Mucosa of descending colon (tissue), 3 donors: Measurements from ENCODE around the gene ICE1. TPM values are rescaled to one million over a fixed set of nuclear protein-coding genes. Genes with fewer than 3 reads are reported as not detected.

Experiments used
- ATAC-seq: fragments of 200-7000 bp; cut with Tn5 transposase; one replicate; pipeline ENCODE4 v1.9.1; 2020; ENCODE audit warnings: mild to moderate bottlenecking, moderate library complexity
- DNase-seq, 3 donors: peaks; one replicate each; pipeline ENCODE4 v3.0.0-alpha.2; 2020
- H3K36me3 ChIP-seq: fragments of 200-600 bp; one replicate; pipeline ENCODE4 v1.8.0; 2021; ENCODE audit warnings: low read depth, mild to moderate bottlenecking
- H3K4me1 ChIP-seq: fragments of 200-600 bp; one replicate; pipeline ENCODE4 v1.8.0; 2021; ENCODE audit warnings: low read depth, mild to moderate bottlenecking
- H3K4me3 ChIP-seq: fragments of 200-600 bp; one replicate; pipeline ENCODE4 v1.8.0; 2021; ENCODE audit warnings: mild to moderate bottlenecking
- H3K9me3 ChIP-seq: fragments of 200-600 bp; one replicate; pipeline ENCODE4 v1.8.0; 2021; ENCODE audit warnings: mild to moderate bottlenecking
- intact Hi-C, 2 donors: fragments of 100-400 bp; cut with DNase I in 1 of 2; cut with micrococcal nuclease in 1 of 2; formaldehyde crosslinking; loops; one replicate each; pipeline versions ENCODE4 v1.11.0 to v1.11.1; 2022; cut with DNase I, micrococcal nuclease
- total RNA-seq, 3 donors: library from RNA; stranded (reverse); fragmentation: NEBNext Ultra II Directional in 2 of 3; extraction: Animal tissue kit (Norgen Biotek cat#: 25700) in 2 of 3; gene quantifications; one replicate each; pipeline versions ENCODE4 v1.2.1 to v1.2.4, GENCODE V29; 2021 to 2023
- TF ChIP-seq, protein P1 (sequence below): fragments of 200-600 bp; IDR thresholded peaks from one replicate; pipeline ENCODE4 v1.8.0; 2022; ENCODE audit warnings: antibody characterized with exemption, mild to moderate bottlenecking
- donor health status: DM: no; HTN: no; CAD: no; lungs with moderate emphysema.
- donor health status: DM: no; HTN: no; CAD: no.
- donor health status: DM: no; HTN: yes; CAD: no.

ICE1 gene
- total RNA-seq, 3 donors from 2014 or later: 16.9 to 30.7 (median 18.1) TPM

DNA sequence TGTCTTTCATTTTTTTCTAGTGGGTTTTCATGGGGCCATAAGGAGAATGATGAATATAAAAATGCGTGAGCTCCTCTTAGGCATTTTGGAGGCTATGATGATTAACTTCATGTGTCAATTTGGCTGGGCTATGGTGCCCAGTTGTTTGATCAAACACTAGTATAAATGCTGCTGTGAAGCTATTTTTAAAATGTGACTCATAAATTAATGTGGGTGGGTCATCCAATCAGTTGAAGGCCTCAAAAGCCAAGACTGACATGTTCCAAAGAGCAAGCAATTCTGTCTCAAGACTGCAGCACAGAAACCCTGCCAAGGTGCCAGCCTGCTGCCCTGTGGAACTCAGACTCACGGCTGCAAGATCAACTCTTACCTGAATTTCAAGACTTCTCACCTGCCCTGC lies 24.4 kb upstream of the ICE1 start:
- DNase-seq: no peak

DNA sequence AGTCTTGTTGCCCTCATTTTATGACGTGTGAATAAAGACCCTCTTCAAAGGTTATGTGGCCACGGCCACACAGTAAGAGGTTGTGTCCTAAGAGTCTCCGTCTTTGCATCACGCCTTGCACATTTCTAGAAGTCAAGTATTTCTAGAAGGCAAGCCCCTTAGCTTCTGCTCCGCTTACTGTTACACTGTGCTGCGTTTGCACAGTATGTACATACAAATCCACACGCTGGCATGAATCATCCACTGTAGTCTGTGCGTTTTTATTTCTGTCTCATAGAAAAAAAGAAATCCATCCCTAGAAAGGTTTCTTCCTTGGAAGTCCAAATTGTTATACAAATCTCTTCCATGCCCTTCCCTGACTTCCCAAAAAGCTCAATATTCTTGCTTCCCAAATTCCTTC lies 21.4 kb upstream of the ICE1 start:
- no peak overlapping the region for H3K4me3 ChIP-seq
- ATAC-seq (no peak), DNase-seq (no peak)
- no peaks in the 10 kb centered on the region for H3K9me3 ChIP-seq
- no peaks in the 10 kb centered on the region for H3K36me3 ChIP-seq
- intact Hi-C loops: no loop called here
- no peaks in the 10 kb centered on the region for H3K4me1 ChIP-seq
- TF ChIP-seq, protein P1, sequence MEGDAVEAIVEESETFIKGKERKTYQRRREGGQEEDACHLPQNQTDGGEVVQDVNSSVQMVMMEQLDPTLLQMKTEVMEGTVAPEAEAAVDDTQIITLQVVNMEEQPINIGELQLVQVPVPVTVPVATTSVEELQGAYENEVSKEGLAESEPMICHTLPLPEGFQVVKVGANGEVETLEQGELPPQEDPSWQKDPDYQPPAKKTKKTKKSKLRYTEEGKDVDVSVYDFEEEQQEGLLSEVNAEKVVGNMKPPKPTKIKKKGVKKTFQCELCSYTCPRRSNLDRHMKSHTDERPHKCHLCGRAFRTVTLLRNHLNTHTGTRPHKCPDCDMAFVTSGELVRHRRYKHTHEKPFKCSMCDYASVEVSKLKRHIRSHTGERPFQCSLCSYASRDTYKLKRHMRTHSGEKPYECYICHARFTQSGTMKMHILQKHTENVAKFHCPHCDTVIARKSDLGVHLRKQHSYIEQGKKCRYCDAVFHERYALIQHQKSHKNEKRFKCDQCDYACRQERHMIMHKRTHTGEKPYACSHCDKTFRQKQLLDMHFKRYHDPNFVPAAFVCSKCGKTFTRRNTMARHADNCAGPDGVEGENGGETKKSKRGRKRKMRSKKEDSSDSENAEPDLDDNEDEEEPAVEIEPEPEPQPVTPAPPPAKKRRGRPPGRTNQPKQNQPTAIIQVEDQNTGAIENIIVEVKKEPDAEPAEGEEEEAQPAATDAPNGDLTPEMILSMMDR: no peak

More for the DNA sequence above, 24.4 kb upstream of the ICE1 start:
- TF ChIP-seq, protein P1: no peak
- Histone ChIP-seq H3K4me1 (no peaks in the 10 kb centered on the region), H3K4me3 (no peak overlapping the region), H3K36me3 (no peaks in the 10 kb centered on the region), H3K9me3 (no peaks in the 10 kb centered on the region)
- no peak for ATAC-seq
- intact Hi-C loops: no loop called here

DNA sequence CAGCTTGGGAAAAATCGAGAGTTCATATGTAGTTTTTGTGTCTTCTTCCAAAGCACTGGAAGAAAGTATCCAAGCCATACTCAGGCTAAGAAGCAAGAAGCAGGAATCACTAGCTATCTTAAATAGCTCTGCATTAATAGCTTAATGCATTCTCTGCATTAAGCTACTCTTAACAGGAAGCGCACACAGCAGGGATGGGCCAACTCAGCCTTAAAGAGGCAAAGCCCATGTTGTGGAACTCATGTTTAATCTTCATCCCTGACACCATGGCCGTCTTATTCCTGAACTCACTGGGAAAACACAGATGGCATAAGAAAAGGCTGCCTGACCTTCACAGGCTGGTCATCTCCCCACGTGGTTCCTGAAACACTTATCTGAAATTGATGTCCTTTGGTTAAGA lies 18.7 kb upstream of the ICE1 start:
- TF ChIP-seq, protein P1: no peak
- intact Hi-C loops: no loop called here
- peaks cover 3% of the 10 kb centered on the region for H3K9me3 ChIP-seq
- no peaks in the 10 kb centered on the region for H3K4me1 ChIP-seq
- H3K4me3 ChIP-seq: no peak overlapping the region
- no peak for DNase-seq
- H3K36me3 ChIP-seq: no peaks in the 10 kb centered on the region
- no peak for ATAC-seq

DNA sequence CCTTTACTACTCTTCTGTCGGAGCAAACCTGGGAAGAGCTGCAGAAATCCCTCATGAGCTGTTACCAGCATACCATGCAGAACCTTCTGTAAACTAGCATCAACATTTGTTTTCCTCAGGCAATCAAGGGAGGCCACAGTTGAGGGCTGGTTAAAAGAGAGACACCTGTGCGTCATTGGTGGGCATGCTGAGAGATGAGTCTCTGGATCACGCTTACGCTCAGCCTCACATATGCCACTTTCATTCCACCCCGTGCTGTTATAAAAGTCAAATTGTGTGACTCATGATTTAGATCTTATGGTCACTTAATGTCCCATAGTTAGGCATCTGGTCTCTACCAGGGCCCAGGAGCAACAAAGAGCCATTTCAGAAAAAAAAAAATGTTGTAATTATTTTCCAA lies 18.1 kb upstream of the ICE1 start:
- peaks cover 9% of the 10 kb centered on the region for H3K9me3 ChIP-seq
- no peak for ATAC-seq
- no peaks in the 10 kb centered on the region for H3K36me3 ChIP-seq
- intact Hi-C loops: no loop called here
- DNase-seq: no peak
- H3K4me1 ChIP-seq: no peaks in the 10 kb centered on the region
- TF ChIP-seq, protein P1: no peak
- no peak overlapping the region for H3K4me3 ChIP-seq

DNA sequence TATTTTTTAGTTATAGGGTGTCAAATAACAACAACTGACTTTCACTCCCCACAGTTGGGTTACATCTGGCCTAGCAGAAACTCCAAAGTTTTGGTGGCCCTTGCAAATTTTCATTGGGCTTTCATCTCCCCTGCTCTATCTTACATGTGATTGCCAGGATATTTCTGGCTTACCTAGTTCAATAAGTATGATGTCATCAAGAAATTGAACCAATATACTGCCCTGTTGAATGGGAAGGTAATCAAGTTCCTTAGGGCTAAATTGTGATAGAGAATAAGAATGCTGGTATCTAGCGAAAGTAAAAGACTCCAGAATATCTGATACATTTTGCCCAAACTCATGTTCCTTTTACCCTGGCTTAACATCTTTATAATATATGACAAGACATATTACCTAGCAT lies 17.0 kb upstream of the ICE1 start:
- no peak for DNase-seq
- Histone ChIP-seq H3K4me1 (no peaks in the 10 kb centered on the region), H3K4me3 (no peak overlapping the region), H3K36me3 (no peaks in the 10 kb centered on the region), H3K9me3 (peaks cover 14% of the 10 kb centered on the region)
- ATAC-seq: no peak
- intact Hi-C loops: no loop called here
- TF ChIP-seq, protein P1: no peak

DNA sequence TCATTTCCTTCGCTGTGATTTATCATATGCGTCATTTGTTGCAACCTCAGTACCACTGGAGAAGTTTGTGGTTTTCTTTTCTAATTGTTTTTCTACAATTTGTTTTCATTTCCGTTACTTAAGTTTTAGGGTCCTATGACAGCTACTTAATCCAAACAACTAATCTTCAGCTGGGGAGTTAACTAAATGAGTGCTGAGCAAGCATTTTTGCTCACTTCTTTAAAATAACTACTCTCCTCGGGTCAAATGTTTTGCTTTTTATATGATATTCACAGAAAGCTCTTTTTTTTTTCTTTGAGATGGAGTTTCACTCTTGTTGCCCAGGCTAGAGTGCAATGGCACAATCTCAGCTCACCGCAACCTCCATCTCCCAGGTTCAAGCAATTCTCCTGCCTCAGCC lies 14.6 kb upstream of the ICE1 start:
- no peak for ATAC-seq
- Histone ChIP-seq H3K4me1 (no peaks in the 10 kb centered on the region), H3K4me3 (no peak overlapping the region), H3K9me3 (peaks cover 14% of the 10 kb centered on the region), H3K36me3 (no peaks in the 10 kb centered on the region)
- TF ChIP-seq, protein P1: no peak
- no peak for DNase-seq
- intact Hi-C loops: no loop called here
